Measurements from ENCODE around the gene AKT1.
"Not testable (repeated sequence)": the region's sequence is repeated elsewhere in the genome, so short reads cannot be mapped to it uniquely, and the experiment has no call there.

Gene AKT1

GRCh38 chr14:104734991-104735779 lies 60.4 kb downstream of the AKT1 start:
- DNase-seq, result no peak

- no peak for DNase-seq
Measured at GRCh38 chr14:104734601-104734990, 61.0 kb downstream of the AKT1 start.

GRCh38 chr14:104734051-104734587 lies 61.4 kb downstream of the AKT1 start:
- DNase-seq, result no peak

GRCh38 chr14:104732931-104733681 lies 62.4 kb downstream of the AKT1 start:
- DNase-seq, result no peak

GRCh38 chr14:104732355-104732804 lies 63.2 kb downstream of the AKT1 start:
- no peak for DNase-seq

GRCh38 chr14:104731320-104732294 lies 63.9 kb downstream of the AKT1 start:
- DNase-seq, result no peak

- no peak for DNase-seq
Measured at GRCh38 chr14:104730487-104730886, 65.1 kb downstream of the AKT1 start.

- DNase-seq, result no peak
Measured at GRCh38 chr14:104729835-104730181, 65.7 kb downstream of the AKT1 start.

- not testable (repeated sequence) for DNase-seq
Measured at GRCh38 chr14:104729176-104729834, 66.2 kb downstream of the AKT1 start.

GRCh38 chr14:104728631-104729030 lies 66.9 kb downstream of the AKT1 start:
- DNase-seq, result no peak

- DNase-seq, result no peak
Measured at GRCh38 chr14:104726600-104727451, 68.7 kb downstream of the AKT1 start.

- no peak for DNase-seq
Measured at GRCh38 chr14:104725772-104726548, 69.6 kb downstream of the AKT1 start.

GRCh38 chr14:104724981-104725771 lies 70.4 kb downstream of the AKT1 start:
- no peak for DNase-seq

- no peak for DNase-seq
Measured at GRCh38 chr14:104724407-104724980, 71.1 kb downstream of the AKT1 start.

- DNase-seq, result peak; percentile 42
Measured at GRCh38 chr14:104723651-104724406, 71.7 kb downstream of the AKT1 start, which contains the start of gene ADSS1. ADSS1 (plus strand) TSS chr14:104724229; CDS start chr14:104724271, 42 bp downstream.

- DNase-seq, result no peak
Measured at GRCh38 chr14:104722938-104723650, 72.5 kb downstream of the AKT1 start.
